Activated naive CD8-positive, alpha-beta T cell treated with anti-CD3 and anti-CD28 coated beads, Interleukin-2, amount 10 ng/mL, durations not matched to agents 7 days and 5 days (primary cell): ENCODE data around the gene CNEP1R1. TPM values are rescaled to one million over a fixed set of nuclear protein-coding genes. Genes with fewer than 3 reads are reported as not detected.

ENCODE experiments used
- ATAC-seq: fragments of 150-1000 bp; cut with Tn5 transposase; one replicate; pipeline ENCODE4 v1.10.0; 2021; ENCODE audit warnings: low read depth, moderate library complexity
- POLR2A ChIA-PET: fragments of 350-600 bp; sonication (Branson Sonifier 250); formaldehyde crosslinking; loops from one replicate; lab custom pipeline; 2021; ENCODE audit warnings: antibody characterized with exemption; lab: Charles Lee
- DNase-seq: peaks from one replicate; pipeline ENCODE4 v3.0.0; 2021
- H3K27ac Mint-ChIP-seq: one replicate; pipeline ENCODE4 v1.8.0; 2022; ENCODE audit warnings: mild to moderate bottlenecking, mixed read lengths
- H3K27me3 Mint-ChIP-seq: one replicate; pipeline ENCODE4 v1.8.0; 2022; ENCODE audit warnings: mild to moderate bottlenecking, moderate library complexity, mixed read lengths
- H3K36me3 Mint-ChIP-seq: one replicate; pipeline ENCODE4 v1.8.0; 2021; ENCODE audit warnings: mild to moderate bottlenecking, mixed read lengths
- H3K4me1 Mint-ChIP-seq: one replicate; pipeline ENCODE4 v1.8.0; 2021; ENCODE audit warnings: mixed read lengths
- H3K4me3 Mint-ChIP-seq: one replicate; pipeline ENCODE4 v1.8.0; 2022; ENCODE audit warnings: mild to moderate bottlenecking, moderate library complexity, mixed read lengths
- H3K9me3 Mint-ChIP-seq: one replicate; pipeline ENCODE4 v1.8.0; 2021; ENCODE audit warnings: mixed read lengths
- total RNA-seq, 2 experiments: library from RNA; stranded (reverse); gene quantifications; one replicate each; pipeline ENCODE4 v1.2.3, GENCODE V29; 2021

Gene CNEP1R1
- total RNA-seq, 2 experiments from 2014 or later: 29.0 to 31.7 TPM

DNA sequence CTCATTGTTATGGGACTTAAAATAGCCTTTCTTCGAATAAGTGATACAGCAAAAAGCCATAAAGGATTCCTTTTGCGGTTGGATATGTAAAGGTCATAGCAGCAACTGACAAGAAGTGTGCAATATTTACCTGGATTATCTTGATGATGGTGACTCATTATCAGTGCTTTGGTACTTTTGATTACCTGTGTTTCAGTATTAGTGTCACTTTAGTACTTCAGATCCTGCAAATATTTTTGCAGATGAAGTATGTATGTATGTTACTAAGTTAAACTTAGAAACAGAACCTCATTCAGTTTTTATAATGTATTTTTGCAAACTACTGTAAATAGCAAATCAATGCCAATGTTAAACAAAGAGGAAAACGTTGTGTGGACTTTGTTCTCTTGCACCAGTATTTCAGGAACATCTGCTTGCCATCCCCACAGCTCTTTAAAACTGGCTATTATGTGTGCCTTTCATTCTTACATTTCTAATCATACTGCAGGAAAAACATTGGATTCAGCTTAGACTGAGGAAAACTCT, 10.5 kb downstream of the CNEP1R1 start:
- POLR2A ChIA-PET: interaction anchor here (0.7 kb wide), 1 partner anchor 304 kb away, joined by 7 read pairs; no protein-coding TSS in a partner anchor
- H3K36me3 Mint-ChIP-seq: peaks cover 29% of the 10 kb centered on the region
- H3K27me3 Mint-ChIP-seq: no peaks in the 10 kb centered on the region
- no peak for DNase-seq
- peaks cover 10% of the 10 kb centered on the region for H3K4me1 Mint-ChIP-seq
- H3K9me3 Mint-ChIP-seq: no peaks in the 10 kb centered on the region
- H3K27ac Mint-ChIP-seq: no peak overlapping the region
- ATAC-seq: no peak
- H3K4me3 Mint-ChIP-seq: no peak overlapping the region

DNA sequence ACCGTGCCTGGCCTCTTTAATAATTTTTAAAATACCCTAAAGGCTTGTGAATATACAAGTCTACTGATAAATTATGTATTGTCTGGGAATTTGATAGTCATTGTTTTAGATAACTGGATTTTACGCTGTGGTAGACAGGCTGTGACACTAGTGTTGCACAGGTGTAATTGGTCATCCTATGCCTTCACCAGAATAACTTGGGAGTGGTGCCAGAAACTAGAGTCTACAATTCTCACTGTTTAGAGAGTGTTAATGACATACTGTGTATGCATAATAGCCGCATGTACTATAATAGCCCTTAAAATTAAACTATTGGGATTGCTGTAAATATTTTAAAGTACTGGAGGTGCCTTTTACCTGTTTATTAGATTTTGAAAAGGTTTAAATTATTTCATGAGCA, 11.4 kb downstream of the CNEP1R1 start:
- peaks cover 10% of the 10 kb centered on the region for H3K4me1 Mint-ChIP-seq
- no peak overlapping the region for H3K27ac Mint-ChIP-seq
- H3K4me3 Mint-ChIP-seq: no peak overlapping the region
- DNase-seq: no peak
- no peak for ATAC-seq
- POLR2A ChIA-PET: no interaction called here
- H3K9me3 Mint-ChIP-seq: no peaks in the 10 kb centered on the region
- H3K27me3 Mint-ChIP-seq: no peaks in the 10 kb centered on the region
- peaks cover 25% of the 10 kb centered on the region for H3K36me3 Mint-ChIP-seq

DNA sequence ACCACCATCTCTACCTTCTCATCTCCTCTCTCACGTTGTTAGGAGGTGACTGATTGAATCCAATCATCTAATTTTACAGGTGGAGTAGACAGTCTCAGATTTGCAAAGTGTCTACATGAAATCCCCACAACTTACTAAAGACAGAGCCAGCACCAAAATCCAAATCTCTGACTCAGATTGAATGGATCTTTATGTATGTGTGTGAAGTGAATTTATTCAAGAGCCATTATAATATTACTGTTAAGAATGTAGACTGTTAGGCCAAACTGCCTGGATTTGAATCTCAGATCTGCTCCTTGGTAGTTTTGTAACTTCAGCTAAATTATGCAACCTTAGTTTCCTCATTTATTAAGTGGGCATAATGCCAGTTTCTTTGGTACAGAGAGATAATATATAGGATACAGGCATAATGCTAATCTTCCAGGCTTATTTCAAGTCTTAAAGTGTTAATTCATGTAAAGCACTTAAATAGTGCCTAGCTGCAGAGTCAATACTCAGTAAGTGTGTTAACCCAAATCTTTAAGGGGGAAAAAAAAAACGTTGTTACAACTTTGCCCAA, 12.7 kb downstream of the CNEP1R1 start:
- POLR2A ChIA-PET: interaction anchor here (1.4 kb wide), 1 partner anchor 13 kb away, joined by 7 read pairs; the partner anchor contains the start of gene CNEP1R1

DNA sequence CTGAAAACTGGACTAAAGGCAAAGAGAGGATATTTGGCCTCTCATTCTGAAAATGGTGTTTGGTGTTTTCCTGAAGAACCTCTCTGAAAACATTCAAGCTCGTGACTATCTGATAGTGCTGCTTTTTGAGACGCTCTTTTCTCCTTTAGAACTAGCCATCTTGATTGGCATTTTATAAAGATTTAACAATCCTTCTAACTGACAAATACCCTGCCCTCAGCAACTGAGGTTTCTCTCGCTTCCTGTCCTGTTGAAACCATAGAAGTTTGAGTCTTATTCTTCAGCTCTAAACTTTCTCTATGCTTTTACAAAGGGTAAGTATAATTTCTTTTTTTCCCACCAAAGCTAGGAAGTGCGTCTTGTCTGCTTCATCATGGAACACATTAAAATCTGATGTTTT, 13.3 kb downstream of the CNEP1R1 start:
- no peaks in the 10 kb centered on the region for H3K9me3 Mint-ChIP-seq
- no peak for DNase-seq
- H3K4me1 Mint-ChIP-seq: peaks cover 7% of the 10 kb centered on the region
- peaks cover 16% of the 10 kb centered on the region for H3K36me3 Mint-ChIP-seq
- no peak for ATAC-seq
- H3K27me3 Mint-ChIP-seq: peaks cover 4% of the 10 kb centered on the region
- H3K27ac Mint-ChIP-seq: peak overlapping the region; percentile 43
- POLR2A ChIA-PET: interaction anchor here (0.6 to 1.4 kb wide), 2 partner anchors 10 to 13 kb away, joined by 3 to 7 read pairs; partner anchors contain the start of gene CNEP1R1
- H3K4me3 Mint-ChIP-seq: no peak overlapping the region

More for the DNA sequence above, 12.7 kb downstream of the CNEP1R1 start:
- ATAC-seq (no peak), DNase-seq (no peak)
- no peak overlapping the region for H3K27ac Mint-ChIP-seq
- H3K36me3 Mint-ChIP-seq: peaks cover 19% of the 10 kb centered on the region
- no peaks in the 10 kb centered on the region for H3K27me3 Mint-ChIP-seq
- no peak overlapping the region for H3K4me3 Mint-ChIP-seq
- peaks cover 7% of the 10 kb centered on the region for H3K4me1 Mint-ChIP-seq
- no peaks in the 10 kb centered on the region for H3K9me3 Mint-ChIP-seq

DNA sequence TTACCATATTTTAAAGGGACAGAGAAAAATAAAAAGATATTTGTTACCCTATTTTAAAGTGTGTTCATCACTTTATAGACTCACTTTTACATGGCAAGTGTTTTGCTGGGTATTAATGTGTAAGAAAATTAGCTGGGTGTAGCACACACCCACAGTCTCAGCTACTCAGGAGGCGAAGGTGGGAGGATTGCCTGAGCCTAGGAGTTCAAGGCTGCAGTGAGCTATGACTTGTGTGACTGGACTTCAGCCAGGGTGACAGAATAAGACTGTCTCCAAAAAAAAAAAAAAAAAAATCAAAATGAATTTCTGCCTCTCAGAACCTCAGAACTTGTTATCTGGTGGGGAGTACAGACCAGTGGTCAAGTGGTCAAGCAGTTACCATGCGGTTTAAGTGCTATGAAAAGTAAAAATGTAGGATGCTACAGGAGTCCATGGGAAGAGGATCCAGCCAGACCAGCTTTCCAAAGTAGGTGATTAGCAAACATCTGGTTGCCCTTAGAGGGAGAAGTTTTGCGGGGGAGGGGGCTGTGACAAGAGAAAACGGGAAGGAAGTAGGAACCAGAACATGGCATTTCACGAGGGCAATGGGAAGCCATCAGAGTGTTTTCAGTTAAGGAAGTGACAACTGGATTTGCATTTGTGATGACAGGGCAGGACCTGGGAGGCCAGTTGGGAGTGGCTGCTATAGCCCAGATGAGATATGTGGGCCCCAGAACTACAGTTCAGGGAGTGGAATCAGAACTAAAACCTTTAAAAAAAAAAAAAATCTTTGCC, 13.9 kb downstream of the CNEP1R1 start:
- Mint-ChIP-seq H3K27ac (peak overlapping the region; percentile 21), H3K4me3 (no peak overlapping the region), H3K27me3 (peaks cover 7% of the 10 kb centered on the region), H3K4me1 (peaks cover 7% of the 10 kb centered on the region), H3K9me3 (no peaks in the 10 kb centered on the region), H3K36me3 (peaks cover 16% of the 10 kb centered on the region)
- ATAC-seq (no peak), DNase-seq (no peak)
- POLR2A ChIA-PET: interaction anchor here (0.6 to 1.4 kb wide), 2 partner anchors 9 to 14 kb away, joined by 3 to 7 read pairs; partner anchors contain the start of gene CNEP1R1

DNA sequence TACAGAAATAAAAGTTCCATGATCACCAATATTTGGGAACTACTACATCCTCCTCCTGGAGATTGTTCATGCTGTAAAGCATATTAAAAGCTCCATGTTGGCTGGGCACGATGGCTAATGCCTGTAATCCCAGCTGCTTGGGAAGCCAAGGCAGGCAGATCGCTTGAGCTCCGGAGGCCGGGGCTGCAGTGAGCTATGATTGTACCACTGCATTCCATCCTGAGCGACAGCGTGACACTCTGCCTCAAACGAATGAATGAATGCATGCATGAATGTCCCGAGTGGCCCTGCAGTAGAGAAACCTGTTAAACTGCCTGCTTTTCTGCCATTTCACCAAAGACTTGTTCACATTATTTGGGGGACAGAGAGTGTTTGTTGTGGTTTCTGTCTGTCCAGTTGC, 15.0 kb downstream of the CNEP1R1 start:
- ATAC-seq (no peak), DNase-seq (no peak)
- Mint-ChIP-seq H3K36me3 (peaks cover 11% of the 10 kb centered on the region), H3K4me3 (no peak overlapping the region), H3K9me3 (no peaks in the 10 kb centered on the region), H3K27me3 (peaks cover 8% of the 10 kb centered on the region), H3K27ac (no peak overlapping the region), H3K4me1 (peaks cover 7% of the 10 kb centered on the region)
- POLR2A ChIA-PET: no interaction called here

DNA sequence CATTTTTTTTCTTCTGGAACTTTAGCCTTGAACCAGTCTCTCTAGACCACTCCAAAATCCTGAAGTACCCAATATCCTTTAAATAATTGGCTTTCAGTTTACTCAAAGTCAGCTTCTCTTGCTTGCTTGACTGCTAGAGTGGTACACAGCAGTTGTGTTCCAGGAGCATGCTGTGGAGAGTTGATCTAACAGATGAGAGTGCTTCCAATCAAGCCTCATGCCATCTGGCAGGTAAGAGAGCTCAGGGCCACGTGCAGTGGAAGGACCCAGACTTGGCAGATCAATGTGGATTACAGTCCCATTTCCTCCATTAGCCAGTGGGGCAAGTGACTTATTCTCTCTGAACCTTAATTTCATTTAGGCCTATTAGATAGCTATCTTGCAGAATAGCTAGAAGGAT, 15.7 kb downstream of the CNEP1R1 start:
- ATAC-seq: no peak
- Mint-ChIP-seq H3K27me3 (peaks cover 11% of the 10 kb centered on the region), H3K4me1 (peaks cover 7% of the 10 kb centered on the region), H3K9me3 (no peaks in the 10 kb centered on the region), H3K4me3 (no peak overlapping the region), H3K36me3 (peaks cover 11% of the 10 kb centered on the region), H3K27ac (no peak overlapping the region)
- DNase-seq: no peak
- POLR2A ChIA-PET: no interaction called here

DNA sequence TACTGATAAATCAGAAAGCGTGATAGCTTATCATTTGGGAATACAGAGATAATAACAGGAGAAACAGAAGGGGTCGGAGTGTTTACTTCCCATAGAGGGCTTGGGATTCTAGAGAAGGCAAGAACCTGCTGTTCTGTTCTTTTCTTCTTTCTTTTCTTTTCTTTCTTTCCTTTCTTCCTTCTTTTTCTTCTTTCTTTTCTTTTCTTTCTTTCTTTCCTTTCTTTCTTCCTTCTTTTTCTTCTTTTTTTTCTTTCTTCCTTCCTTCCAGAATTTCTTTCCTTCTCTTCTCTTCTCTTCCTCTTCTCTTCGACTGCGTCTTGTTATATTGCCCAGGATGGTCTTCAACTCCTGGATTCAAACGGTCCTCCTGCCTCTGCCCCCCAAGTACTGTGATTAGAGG, 18.3 kb downstream of the CNEP1R1 start:
- no peak overlapping the region for H3K4me3 Mint-ChIP-seq
- POLR2A ChIA-PET: no interaction called here
- peaks cover 6% of the 10 kb centered on the region for H3K4me1 Mint-ChIP-seq
- H3K9me3 Mint-ChIP-seq: no peaks in the 10 kb centered on the region
- H3K27ac Mint-ChIP-seq: no peak overlapping the region
- no peak for ATAC-seq
- peaks cover 14% of the 10 kb centered on the region for H3K27me3 Mint-ChIP-seq
- peaks cover 5% of the 10 kb centered on the region for H3K36me3 Mint-ChIP-seq
- DNase-seq: no peak

DNA sequence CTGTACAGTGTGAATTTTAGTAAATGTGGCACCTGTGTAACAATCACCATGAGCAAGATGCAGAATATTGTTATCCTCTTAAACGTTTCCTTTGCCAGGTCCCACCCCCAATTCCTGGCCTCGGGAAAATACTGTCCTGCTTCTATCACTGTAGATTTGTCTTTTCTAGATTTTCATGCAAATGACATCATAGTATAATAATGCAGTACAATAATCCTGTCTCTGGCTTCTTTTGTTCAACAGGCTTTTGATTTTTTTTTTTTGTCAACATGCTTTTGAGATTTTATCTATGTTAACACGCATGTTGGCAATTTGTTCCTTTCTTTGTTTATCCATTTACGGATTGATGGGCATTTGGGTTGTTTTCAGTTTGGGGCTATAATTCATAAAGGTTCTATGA, 20.4 kb downstream of the CNEP1R1 start:
- Mint-ChIP-seq H3K4me3 (no peak overlapping the region), H3K9me3 (no peaks in the 10 kb centered on the region), H3K4me1 (no peaks in the 10 kb centered on the region), H3K27me3 (peaks cover 14% of the 10 kb centered on the region), H3K36me3 (no peaks in the 10 kb centered on the region), H3K27ac (no peak overlapping the region)
- no peak for DNase-seq
- ATAC-seq: no peak
- POLR2A ChIA-PET: no interaction called here

DNA sequence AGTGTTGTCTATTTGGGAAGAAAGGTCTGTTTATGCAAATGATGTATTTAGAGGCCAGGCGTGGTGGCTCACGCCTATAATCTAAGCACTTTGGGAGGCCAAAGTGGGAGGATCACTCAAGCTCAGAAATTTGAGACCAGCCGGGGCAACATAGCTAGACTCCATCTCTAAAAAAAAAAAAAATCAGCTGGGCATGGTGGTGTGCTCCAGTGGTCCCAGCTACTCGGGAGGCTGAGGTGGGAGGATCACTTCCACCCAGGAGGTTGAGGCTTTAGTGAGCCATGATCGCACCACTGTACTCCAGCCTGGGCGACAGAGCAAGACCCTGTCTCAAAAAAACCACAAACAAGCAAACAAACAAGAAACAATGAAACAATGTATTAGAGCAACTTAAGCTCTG, 21.8 kb downstream of the CNEP1R1 start:
- ATAC-seq: no peak
- no peaks in the 10 kb centered on the region for H3K36me3 Mint-ChIP-seq
- peaks cover 26% of the 10 kb centered on the region for H3K27me3 Mint-ChIP-seq
- POLR2A ChIA-PET: no interaction called here
- no peak overlapping the region for H3K27ac Mint-ChIP-seq
- no peak for DNase-seq
- no peaks in the 10 kb centered on the region for H3K9me3 Mint-ChIP-seq
- H3K4me1 Mint-ChIP-seq: no peaks in the 10 kb centered on the region
- no peak overlapping the region for H3K4me3 Mint-ChIP-seq

DNA sequence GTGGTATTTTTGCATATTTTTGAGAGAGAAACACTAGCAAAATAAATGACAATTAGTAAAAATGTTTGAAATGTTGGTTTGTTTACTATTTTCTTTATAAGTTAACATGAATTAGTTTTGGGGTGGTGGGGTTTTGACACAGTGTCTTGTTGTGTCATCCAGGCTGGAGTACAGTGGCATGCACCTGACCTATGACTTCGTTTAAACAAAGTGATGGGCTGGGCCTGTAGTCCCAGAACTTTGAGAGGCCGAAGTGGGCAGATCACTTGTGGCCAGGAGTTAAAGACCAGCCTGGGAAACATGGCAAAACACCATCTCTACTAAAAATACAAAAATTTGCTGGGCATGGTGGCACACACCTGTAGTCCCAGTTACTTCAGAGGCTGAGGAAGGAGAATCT, 22.8 kb downstream of the CNEP1R1 start:
- Mint-ChIP-seq H3K4me3 (no peak overlapping the region), H3K27me3 (peaks cover 30% of the 10 kb centered on the region), H3K36me3 (no peaks in the 10 kb centered on the region), H3K27ac (no peak overlapping the region), H3K4me1 (no peaks in the 10 kb centered on the region), H3K9me3 (no peaks in the 10 kb centered on the region)
- ATAC-seq (no peak), DNase-seq (no peak)
- POLR2A ChIA-PET: no interaction called here

DNA sequence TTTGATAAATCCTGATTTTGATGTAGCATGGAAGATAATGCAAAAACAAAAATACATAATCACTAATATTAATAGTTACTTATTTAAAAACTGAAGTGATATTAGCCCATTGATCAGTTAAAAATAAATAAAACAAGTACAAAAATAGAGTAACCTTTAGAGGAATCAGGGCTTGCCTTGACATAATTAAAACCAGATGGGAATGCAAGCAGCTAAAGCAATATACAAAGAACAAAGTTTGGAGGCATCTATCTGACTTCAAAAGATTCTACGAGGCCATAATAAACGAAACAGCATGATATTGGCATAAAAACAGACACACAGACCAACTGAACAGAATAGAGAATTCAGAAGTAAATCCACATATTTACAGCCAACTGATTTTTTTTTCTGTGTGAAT, 25.8 kb downstream of the CNEP1R1 start:
- POLR2A ChIA-PET: no interaction called here
- no peaks in the 10 kb centered on the region for H3K36me3 Mint-ChIP-seq
- no peaks in the 10 kb centered on the region for H3K4me1 Mint-ChIP-seq
- DNase-seq: no peak
- H3K27ac Mint-ChIP-seq: no peak overlapping the region
- H3K9me3 Mint-ChIP-seq: no peaks in the 10 kb centered on the region
- ATAC-seq: no peak
- no peak overlapping the region for H3K4me3 Mint-ChIP-seq
- peaks cover 18% of the 10 kb centered on the region for H3K27me3 Mint-ChIP-seq

DNA sequence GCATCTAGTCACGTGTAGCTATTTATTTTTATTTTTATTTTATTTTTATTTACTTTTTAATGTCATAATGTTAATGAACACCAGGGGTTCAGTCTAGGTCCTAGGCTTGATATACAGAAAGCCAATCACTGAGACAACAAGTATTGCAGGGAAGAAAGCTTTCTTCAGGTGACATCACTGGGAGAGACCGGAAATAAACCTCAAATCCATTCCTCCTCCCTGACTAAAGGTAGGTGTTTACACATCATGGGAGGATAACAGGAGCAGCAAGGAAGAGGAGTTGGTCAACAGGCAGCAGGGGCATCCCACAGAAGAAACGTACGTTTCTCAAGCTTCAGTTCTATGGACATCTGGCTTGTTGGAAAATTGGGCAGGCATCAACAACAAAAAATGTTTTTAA, 31.2 kb downstream of the CNEP1R1 start:
- Mint-ChIP-seq H3K4me1 (no peaks in the 10 kb centered on the region), H3K9me3 (peaks cover 5% of the 10 kb centered on the region), H3K27me3 (peaks cover 13% of the 10 kb centered on the region), H3K27ac (no peak overlapping the region), H3K4me3 (no peak overlapping the region), H3K36me3 (peaks cover 2% of the 10 kb centered on the region)
- ATAC-seq (no peak), DNase-seq (no peak)
- POLR2A ChIA-PET: no interaction called here
